Small intestine (tissue), 4 donors: ENCODE measurements around the gene ZNF358. TPM values are rescaled to one million over a fixed set of nuclear protein-coding genes. Genes with fewer than 3 reads are reported as not detected.

Source experiments
- polyA plus RNA-seq, 4 donors: library from polyadenylated mRNA; stranded (reverse) in 3 of 4; unstranded in 1 of 4; fragments of 200-250 nt in 3 of 4; fragments of 120-200 nt in 1 of 4; gene quantifications; one replicate each; pipeline versions ENCODE4 v1.2.1 to v1.2.3, GENCODE V29; 2013
- donor health status: healthy with polysubstance abuse.
- donor health status: Bipolar disorder and iron deficiency.
- donor health status: healthy.

Gene ZNF358
- polyA plus RNA-seq, 4 donors: 37.3 to 77.5 (median 71.9) TPM

Other genes with a start within 250 kb of the ZNF358 start
- gene INSR, start 221.7 kb upstream of the ZNF358 start, polyA plus RNA-seq: 10 to 100 TPM; 10.6 to 34.4 (median 16.0) TPM
- 10 to 100 TPM; 22.6 to 31.1 (median 24.0) TPM for gene ARHGEF18, start 167.2 kb upstream of the ZNF358 start, polyA plus RNA-seq
- gene PEX11G, start 27.1 kb upstream of the ZNF358 start, polyA plus RNA-seq: 10 to 100 TPM in 2 of 4 donors, 1 to 10 TPM in 2; 9.2 to 19.9 (median 14.4) TPM
- gene MCOLN1, start 6.5 kb downstream of the ZNF358 start, polyA plus RNA-seq: 10 to 100 TPM; 17.6 to 21.1 (median 18.8) TPM
- 100 to 1,000 TPM in 1 of 4 donors, 10 to 100 TPM in 3; 42.4 to 120 (median 78.4) TPM for gene PNPLA6, start 19.6 kb downstream of the ZNF358 start, polyA plus RNA-seq
- 10 to 100 TPM; 32.4 to 87.4 (median 73.5) TPM for gene CAMSAP3, start 79.8 kb downstream of the ZNF358 start, polyA plus RNA-seq
- 10 to 100 TPM; 24.3 to 31.8 (median 29.3) TPM for gene XAB2, start 113.4 kb downstream of the ZNF358 start, polyA plus RNA-seq
- 100 to 1,000 TPM in 2 of 4 donors, 10 to 100 TPM in 2; 43.7 to 149 (median 104) TPM for gene PET100, start 113.7 kb downstream of the ZNF358 start, polyA plus RNA-seq
- 1 to 10 TPM in 3 of 4 donors, under 1 TPM in 1; 0.63 to 7.3 (median 2.3) TPM for gene PCP2, start 117.6 kb downstream of the ZNF358 start, polyA plus RNA-seq
- 100 to 1,000 TPM in 3 of 4 donors, 10 to 100 TPM in 1; 95.2 to 271 (median 181) TPM for gene STXBP2, start 121.0 kb downstream of the ZNF358 start, polyA plus RNA-seq
- gene RETN, start 152.9 kb downstream of the ZNF358 start, polyA plus RNA-seq: 10 to 100 TPM in 1 of 4 donors, 1 to 10 TPM in 1, under 1 TPM in 1, not detected in 1; 0.78 to 10.2 (median 8.1) TPM
- 1 to 10 TPM in 1 of 4 donors, under 1 TPM in 3; 0.03 to 1.4 (median 0.48) TPM for gene MCEMP1, start 161.0 kb downstream of the ZNF358 start, polyA plus RNA-seq
- 100 to 1,000 TPM in 2 of 4 donors, 10 to 100 TPM in 2; 47.9 to 166 (median 95.4) TPM for gene TRAPPC5, start 164.7 kb downstream of the ZNF358 start, polyA plus RNA-seq
- gene FCER2, start 186.0 kb downstream of the ZNF358 start, polyA plus RNA-seq: under 1 TPM in 2 of 4 donors, not detected in 2; 0.27 to 0.90 TPM
- 1 to 10 TPM in 1 of 4 donors, under 1 TPM in 2, not detected in 1; 0.18 to 1.9 (median 0.73) TPM for gene CLEC4G, start 216.0 kb downstream of the ZNF358 start, polyA plus RNA-seq
- 10 to 100 TPM in 1 of 4 donors, 1 to 10 TPM in 2, under 1 TPM in 1; 0.67 to 13.6 (median 3.3) TPM for gene CD209, start 231.4 kb downstream of the ZNF358 start, polyA plus RNA-seq
- gene CLEC4M, start 247.1 kb downstream of the ZNF358 start, polyA plus RNA-seq: under 1 TPM in 2 of 4 donors, not detected in 2; 0.12 to 0.61 TPM